ENCODE results near the gene CYP27C1.
A peak's percentile ranks its signal among the peaks of the same experiment; 100 is the strongest.
"Not testable (repeated sequence)": the region's sequence is repeated elsewhere in the genome, so short reads cannot be mapped to it uniquely, and the experiment has no call there.

The CYP27C1 gene

GRCh38 chr2:127169066-127169660 is 50.9 kb downstream of the CYP27C1 start:
- DNase-seq, result no peak

GRCh38 chr2:127166231-127166860 is 53.8 kb downstream of the CYP27C1 start:
- no peak for DNase-seq

- no peak for DNase-seq
These were observed 54.6 kb downstream of the CYP27C1 start for GRCh38 chr2:127165539-127165935.

GRCh38 chr2:127164761-127165538 is 55.1 kb downstream of the CYP27C1 start:
- DNase-seq, result no peak

- no peak for DNase-seq
These were observed 56.2 kb downstream of the CYP27C1 start for GRCh38 chr2:127163921-127164320.

GRCh38 chr2:127163090-127163406 is 57.1 kb downstream of the CYP27C1 start:
- DNase-seq, result not testable (repeated sequence)

- DNase-seq, result no peak
These were observed 57.6 kb downstream of the CYP27C1 start for GRCh38 chr2:127162261-127163089.

GRCh38 chr2:127161176-127162136 is 58.6 kb downstream of the CYP27C1 start:
- no peak for DNase-seq

GRCh38 chr2:127160676-127161075 is 59.4 kb downstream of the CYP27C1 start:
- DNase-seq, result no peak

GRCh38 chr2:127159543-127159942 is 60.6 kb downstream of the CYP27C1 start:
- DNase-seq, result no peak

- DNase-seq, result peak; percentile 32 to 37
These were observed 61.3 kb downstream of the CYP27C1 start for GRCh38 chr2:127158614-127159290.

GRCh38 chr2:127157651-127158485 is 62.2 kb downstream of the CYP27C1 start:
- DNase-seq, result no peak

GRCh38 chr2:127157114-127157513 is 63.0 kb downstream of the CYP27C1 start:
- DNase-seq, result no peak

- DNase-seq, result no peak
These were observed 64.2 kb downstream of the CYP27C1 start for GRCh38 chr2:127155947-127156346.

- DNase-seq, result no peak
These were observed 65.0 kb downstream of the CYP27C1 start for GRCh38 chr2:127155028-127155581.

- no peak for DNase-seq
These were observed 65.7 kb downstream of the CYP27C1 start for GRCh38 chr2:127154396-127154795.

- DNase-seq, result no peak
These were observed 66.4 kb downstream of the CYP27C1 start for GRCh38 chr2:127153691-127154158.

- no peak for DNase-seq
These were observed 69.1 kb downstream of the CYP27C1 start for GRCh38 chr2:127150996-127151395.

GRCh38 chr2:127149384-127149783 is 70.7 kb downstream of the CYP27C1 start:
- no peak for DNase-seq
